GM12878 (cell line): ENCODE measurements around the gene CNTNAP2. TPM values are rescaled to one million over a fixed set of nuclear protein-coding genes. Genes with fewer than 3 reads are reported as not detected.

Experiments used
- ATAC-seq: fragments of 200-7000 bp; cut with Tn5 transposase; 3 replicates; pipeline ENCODE4 v1.9.1; 2020; ENCODE audit warnings: mild to moderate bottlenecking, moderate library complexity
- BruUV-seq: library from RNA; stranded (reverse); fragments of 400-500 nt; replicated peaks from 2 replicates; lab custom pipeline; 2021; lab: Mats Ljungman, UMichigan
- CTCF ChIA-PET: fragments of 300-600 bp; sonication (Branson Sonifier 250); formaldehyde crosslinking; extraction: SDS; loops from one replicate; lab custom pipeline; 2021; ENCODE audit warnings: inconsistent platforms; lab: Yijun Ruan, JAX
- POLR2A ChIA-PET: fragments of 350-600 bp; formaldehyde crosslinking; extraction: SDS; loops from one replicate; lab custom pipeline; 2021; ENCODE audit warnings: inconsistent platforms; lab: Charles Lee
- RAD21 ChIA-PET: fragments of 300-600 bp; sonication (Branson Sonifier 250); formaldehyde crosslinking; loops from one replicate; lab custom pipeline; 2023; ENCODE audit warnings: antibody characterized with exemption; ENCODE audit not compliant: unreplicated experiment; lab: Charles Lee
- SMC1A ChIA-PET: fragments of 300-600 bp; sonication (Branson Sonifier 250); formaldehyde crosslinking; loops from one replicate; lab custom pipeline; 2023; ENCODE audit not compliant: unreplicated experiment, uncharacterized antibody; lab: Charles Lee
- DNase-seq: peaks from one replicate; pipeline ENCODE4 v3.0.0-alpha.2; 2011; ENCODE audit warnings: low read depth, low spot score
- FAIRE-seq: peaks from 3 replicates; lab custom pipeline; 2011; peaks lifted over from hg19 to GRCh38; lab: Jason Lieb, UNC
- H2AFZ ChIP-seq: 2 replicates; pipeline ENCODE4 v1.6.0; 2011; ENCODE audit warnings: low read depth, low read length, control low read depth; ENCODE audit not compliant: control insufficient read depth
- H3K27ac ChIP-seq: 2 replicates; pipeline ENCODE4 v1.5.1; 2011; ENCODE audit warnings: control low read depth; ENCODE audit not compliant: control insufficient read depth, insufficient read depth
- H3K27me3 ChIP-seq, 2 experiments: replicated peaks in 1 of 2; 2 replicates each; pipeline versions ENCODE4 v1.6.0 to v1.6.1; 2011; ENCODE audit warnings: low read length in 1 of 2; ENCODE audit not compliant: control insufficient read depth in 2 of 2, insufficient read depth in 2 of 2
- H3K36me3 ChIP-seq, 2 experiments: 2 replicates each; pipeline ENCODE4 v1.5.1; 2011; ENCODE audit warnings: low read length in 1 of 2; ENCODE audit not compliant: control insufficient read depth in 2 of 2, insufficient read depth in 2 of 2
- H3K4me1 ChIP-seq: 2 replicates; pipeline ENCODE4 v1.6.1; 2011; ENCODE audit warnings: mild to moderate bottlenecking, low read length, moderate library complexity, mixed read lengths; ENCODE audit not compliant: control insufficient read depth, insufficient read depth
- H3K4me2 ChIP-seq: 2 replicates; pipeline ENCODE4 v1.6.0; 2011; ENCODE audit warnings: control low read depth; ENCODE audit not compliant: control insufficient read depth, insufficient read depth
- H3K4me3 ChIP-seq: fragments of 200-600 bp; sonication (generic); 2 replicates; pipeline ENCODE4 v1.5.1; 2016
- H3K79me2 ChIP-seq: 2 replicates; pipeline ENCODE4 v1.6.0; 2011; ENCODE audit warnings: low read length; ENCODE audit not compliant: control insufficient read depth, insufficient read depth
- H3K9ac ChIP-seq: 2 replicates; pipeline ENCODE4 v1.8.0; 2011; ENCODE audit warnings: low read length, control low read depth, mixed read lengths; ENCODE audit not compliant: control insufficient read depth, insufficient read depth
- H3K9me3 ChIP-seq: replicated peaks from 3 replicates; pipeline ENCODE4 v1.5.1; 2011; ENCODE audit warnings: mild to moderate bottlenecking, low read length; ENCODE audit not compliant: control insufficient read depth, insufficient read depth
- H4K20me1 ChIP-seq: 2 replicates; pipeline ENCODE4 v1.6.0; 2011; ENCODE audit not compliant: control insufficient read depth, insufficient read depth
- BCL11A ChIP-seq: IDR thresholded peaks from 2 replicates; pipeline ENCODE4 v1.6.1; 2011; ENCODE audit warnings: low read depth, low read length
- BHLHE40 ChIP-seq, 2 experiments: fragments of 450-650 bp in 1 of 2; IDR thresholded peaks; 2 replicates each; pipeline ENCODE4 v1.6.1; 2011 to 2017; ENCODE audit warnings: low read depth in 2 of 2, borderline replicate concordance in 1 of 2, improper control_type of control experiment in 1 of 2, low read length in 1 of 2, mild to moderate bottlenecking in 1 of 2
- CBFB ChIP-seq: IDR thresholded peaks from 2 replicates; pipeline ENCODE4 v1.6.1; 2016; ENCODE audit warnings: antibody characterized with exemption, low read depth
- CHD4 ChIP-seq: fragments of 200-600 bp; sonication (generic); IDR thresholded peaks from 2 replicates; pipeline ENCODE4 v1.6.1; 2016; ENCODE audit warnings: mild to moderate bottlenecking
- EED ChIP-seq: sonication (generic); IDR thresholded peaks from 2 replicates; pipeline ENCODE4 v1.6.1; 2016; ENCODE audit warnings: antibody characterized with exemption, low read depth
- HDGF ChIP-seq: fragments of 450-650 bp; IDR thresholded peaks from 2 replicates; pipeline ENCODE4 v1.6.1; 2016; ENCODE audit warnings: antibody characterized with exemption
- LARP7 ChIP-seq: fragments of 450-650 bp; IDR thresholded peaks from 2 replicates; pipeline ENCODE4 v1.6.1; 2017; ENCODE audit warnings: mild to moderate bottlenecking
- SPI1 ChIP-seq: IDR thresholded peaks from 2 replicates; pipeline ENCODE4 v1.6.1; 2011; ENCODE audit warnings: low read depth, mild to moderate bottlenecking, low read length, moderate library complexity, borderline replicate concordance; ENCODE audit not compliant: insufficient read depth
- TCF7 ChIP-seq: IDR thresholded peaks from 2 replicates; pipeline ENCODE4 v1.6.1; 2014; ENCODE audit warnings: antibody characterized with exemption, borderline replicate concordance
- ZBTB40 ChIP-seq: fragments of 450-650 bp; IDR thresholded peaks from 2 replicates; pipeline ENCODE4 v1.6.1; 2016; ENCODE audit warnings: mild to moderate bottlenecking, moderate library complexity, borderline replicate concordance
- ZNF24 ChIP-seq: fragments of 450-650 bp; IDR thresholded peaks from 2 replicates; pipeline ENCODE4 v1.6.1; 2017; ENCODE audit warnings: antibody characterized with exemption, mild to moderate bottlenecking
- ZSCAN29 ChIP-seq: fragments of 450-650 bp; IDR thresholded peaks from 2 replicates; pipeline ENCODE4 v1.6.1; 2017; ENCODE audit warnings: mild to moderate bottlenecking, moderate library complexity
- WGBS: methylation state at CpG from one replicate; pipeline ENCODE4 v1.1.6; 2016; ENCODE audit warnings: low lambda C conversion rate; ENCODE audit not compliant: insufficient replicate concordance, insufficient coverage; ENCODE audit errors: missing lambda C conversion rate; 5-methylcytosine and 5-hydroxymethylcytosine counted together
- in situ Hi-C: fragments of 300-500 bp; cut with MboI; formaldehyde crosslinking; loops from 9 replicates; pipeline ENCODE4 v1.14.3; 2018; ENCODE audit warnings: mixed read lengths
- intact Hi-C: fragments of 100-400 bp; cut with micrococcal nuclease; formaldehyde crosslinking; loops from one replicate; pipeline ENCODE4 v1.14.2; 2022; ENCODE audit not compliant: unreplicated experiment
- polyA plus RNA-seq, 11 experiments: library from polyadenylated mRNA; depleted of rRNA in 4 of 11; unstranded in 6 of 11; stranded (reverse) in 5 of 11; fragments of >200 nt; fragmentation: Nextera tagmentation in 4 of 11; fragmentation: Illumina TruSeq in 1 of 11; extraction: Ambion mirVana in 4 of 11; extraction: Trizol in 1 of 11; gene quantifications; 1 replicate in 1 of 11; 2 replicates in 10 of 11; pipeline versions ENCODE4 v1.2.1 to v1.2.3, GENCODE V29; 2011 to 2016; ENCODE audit warnings: inconsistent platforms in 2 of 11, missing spikeins in 2 of 11, low read depth in 1 of 11
- total RNA-seq, 4 experiments: library from RNA; depleted of rRNA in 3 of 4; stranded (reverse); fragments of >200 nt in 3 of 4; fragmentation: Illumina TruSeq in 1 of 4; extraction: Trizol in 1 of 4; gene quantifications; 2 replicates each; pipeline versions ENCODE4 v1.2.1 to v1.2.3, GENCODE V29; 2013 to 2021
- TF ChIP-seq, protein P1 (sequence below): fragments of 450-650 bp; IDR thresholded peaks from 2 replicates; pipeline ENCODE4 v1.6.1; 2017; ENCODE audit warnings: antibody characterized with exemption, mild to moderate bottlenecking, moderate library complexity
- TF ChIP-seq, protein P2 (sequence below): IDR thresholded peaks from 2 replicates; pipeline ENCODE4 v1.6.1; 2012; ENCODE audit warnings: low read length, inconsistent platforms

The CNTNAP2 gene
- total and polyA plus RNA-seq, 10 of the 15 experiments (the other 5 are each of a cell fraction or from before 2014, with no cell fraction given): 0.03 to 0.08 (median 0.03) TPM; not detected in 7

GRCh38 chr7:147415991-147416390 is 1299.4 kb downstream of the CNTNAP2 start:
- no peak for ATAC-seq
- H3K9me3 ChIP-seq: no peaks in the 10 kb centered on the region
- intact Hi-C loops (no loop called here), in situ Hi-C loops (no loop called here)
- no peaks in the 10 kb centered on the region for H4K20me1 ChIP-seq
- POLR2A ChIA-PET: no interaction called here
- WGBS: 28% methylated on average over 1 of the region's 1 CpG
- no TSS peak for BruUV-seq
- no peak overlapping the region for H3K27ac ChIP-seq
- H3K4me3 ChIP-seq: no peak overlapping the region
- H3K9ac ChIP-seq: no peak overlapping the region
- FAIRE-seq: no peak
- SMC1A ChIA-PET: no interaction called here
- H3K79me2 ChIP-seq: no peaks in the 10 kb centered on the region
- no peak for DNase-seq
- H2AFZ ChIP-seq: no peak overlapping the region
- H3K4me1 ChIP-seq: no peaks in the 10 kb centered on the region
- CTCF ChIA-PET: no interaction called here
- RAD21 ChIA-PET: no interaction called here
- H3K4me2 ChIP-seq: no peak overlapping the region
- no peaks in the 10 kb centered on the region for H3K36me3 ChIP-seq
- no peaks in the 10 kb centered on the region for H3K27me3 ChIP-seq
- no peak for TF ChIP-seq ZSCAN29
- TF ChIP-seq CHD4: no peak
- TF ChIP-seq BCL11A: no peak
- no peak for TF ChIP-seq LARP7
- TF ChIP-seq EED: no peak
- TF ChIP-seq TCF7: no peak
- no peak for TF ChIP-seq BHLHE40 (IDR thresholded peaks at IDR 0.05; ENCODE audit: borderline replicate concordance in 1 of 2, low read depth in 2 of 2, low read length in 1 of 2)
- no peak for TF ChIP-seq ZBTB40
- TF ChIP-seq HDGF: no peak
- no peak for TF ChIP-seq CBFB
- no peak for TF ChIP-seq ZNF24
- no peak for TF ChIP-seq SPI1
- TF ChIP-seq, protein P1, sequence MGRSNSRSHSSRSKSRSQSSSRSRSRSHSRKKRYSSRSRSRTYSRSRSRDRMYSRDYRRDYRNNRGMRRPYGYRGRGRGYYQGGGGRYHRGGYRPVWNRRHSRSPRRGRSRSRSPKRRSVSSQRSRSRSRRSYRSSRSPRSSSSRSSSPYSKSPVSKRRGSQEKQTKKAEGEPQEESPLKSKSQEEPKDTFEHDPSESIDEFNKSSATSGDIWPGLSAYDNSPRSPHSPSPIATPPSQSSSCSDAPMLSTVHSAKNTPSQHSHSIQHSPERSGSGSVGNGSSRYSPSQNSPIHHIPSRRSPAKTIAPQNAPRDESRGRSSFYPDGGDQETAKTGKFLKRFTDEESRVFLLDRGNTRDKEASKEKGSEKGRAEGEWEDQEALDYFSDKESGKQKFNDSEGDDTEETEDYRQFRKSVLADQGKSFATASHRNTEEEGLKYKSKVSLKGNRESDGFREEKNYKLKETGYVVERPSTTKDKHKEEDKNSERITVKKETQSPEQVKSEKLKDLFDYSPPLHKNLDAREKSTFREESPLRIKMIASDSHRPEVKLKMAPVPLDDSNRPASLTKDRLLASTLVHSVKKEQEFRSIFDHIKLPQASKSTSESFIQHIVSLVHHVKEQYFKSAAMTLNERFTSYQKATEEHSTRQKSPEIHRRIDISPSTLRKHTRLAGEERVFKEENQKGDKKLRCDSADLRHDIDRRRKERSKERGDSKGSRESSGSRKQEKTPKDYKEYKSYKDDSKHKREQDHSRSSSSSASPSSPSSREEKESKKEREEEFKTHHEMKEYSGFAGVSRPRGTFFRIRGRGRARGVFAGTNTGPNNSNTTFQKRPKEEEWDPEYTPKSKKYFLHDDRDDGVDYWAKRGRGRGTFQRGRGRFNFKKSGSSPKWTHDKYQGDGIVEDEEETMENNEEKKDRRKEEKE: no peak
- TF ChIP-seq, protein P2, sequence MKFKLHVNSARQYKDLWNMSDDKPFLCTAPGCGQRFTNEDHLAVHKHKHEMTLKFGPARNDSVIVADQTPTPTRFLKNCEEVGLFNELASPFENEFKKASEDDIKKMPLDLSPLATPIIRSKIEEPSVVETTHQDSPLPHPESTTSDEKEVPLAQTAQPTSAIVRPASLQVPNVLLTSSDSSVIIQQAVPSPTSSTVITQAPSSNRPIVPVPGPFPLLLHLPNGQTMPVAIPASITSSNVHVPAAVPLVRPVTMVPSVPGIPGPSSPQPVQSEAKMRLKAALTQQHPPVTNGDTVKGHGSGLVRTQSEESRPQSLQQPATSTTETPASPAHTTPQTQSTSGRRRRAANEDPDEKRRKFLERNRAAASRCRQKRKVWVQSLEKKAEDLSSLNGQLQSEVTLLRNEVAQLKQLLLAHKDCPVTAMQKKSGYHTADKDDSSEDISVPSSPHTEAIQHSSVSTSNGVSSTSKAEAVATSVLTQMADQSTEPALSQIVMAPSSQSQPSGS: no peak
